Endothelial cell of umbilical vein (primary cell): ENCODE data around the gene STAT5B.

Experiments used
- FOS ChIP-seq: IDR thresholded peaks from 2 replicates; pipeline ENCODE4 v1.6.1; 2011; ENCODE audit warnings: mild to moderate bottlenecking, low read length, moderate library complexity, borderline replicate concordance; ENCODE audit not compliant: insufficient read depth
- MYC ChIP-seq: IDR thresholded peaks from one replicate; pipeline ENCODE4 v1.6.1; 2011; ENCODE audit warnings: mild to moderate bottlenecking, low read depth, low read length

GRCh38 chr17:42287977-42288802 lies 12.0 kb upstream of the STAT5B start, which contains the start of gene STAT5A:
- TF ChIP-seq FOS = no peak
- no peak for TF ChIP-seq MYC
